ENCODE measurements around the gene ARMH3.
A peak's percentile ranks its signal among the peaks of the same experiment; 100 is the strongest.

Gene ARMH3

DNA sequence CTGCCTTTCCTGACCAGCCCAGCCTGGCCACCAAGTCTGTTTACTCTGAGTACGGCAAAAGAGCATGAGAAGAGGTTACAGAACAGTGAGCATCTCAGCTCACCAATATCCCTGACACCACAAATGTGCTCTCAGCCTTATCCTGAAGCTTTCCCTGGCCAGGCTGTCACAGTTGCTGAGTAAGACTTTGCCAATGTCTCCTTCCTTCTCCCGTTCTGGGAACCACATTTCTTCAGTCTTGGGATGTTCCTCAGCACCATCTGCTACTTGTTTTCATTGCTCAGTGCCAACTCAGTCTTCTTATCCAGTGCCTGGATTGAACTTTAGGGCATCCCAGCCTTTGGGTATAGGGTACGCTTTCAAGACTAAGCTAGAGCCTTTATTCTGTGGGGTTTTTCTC lies 205.2 kb downstream of the ARMH3 start:
- no peak for DNase-seq

DNA sequence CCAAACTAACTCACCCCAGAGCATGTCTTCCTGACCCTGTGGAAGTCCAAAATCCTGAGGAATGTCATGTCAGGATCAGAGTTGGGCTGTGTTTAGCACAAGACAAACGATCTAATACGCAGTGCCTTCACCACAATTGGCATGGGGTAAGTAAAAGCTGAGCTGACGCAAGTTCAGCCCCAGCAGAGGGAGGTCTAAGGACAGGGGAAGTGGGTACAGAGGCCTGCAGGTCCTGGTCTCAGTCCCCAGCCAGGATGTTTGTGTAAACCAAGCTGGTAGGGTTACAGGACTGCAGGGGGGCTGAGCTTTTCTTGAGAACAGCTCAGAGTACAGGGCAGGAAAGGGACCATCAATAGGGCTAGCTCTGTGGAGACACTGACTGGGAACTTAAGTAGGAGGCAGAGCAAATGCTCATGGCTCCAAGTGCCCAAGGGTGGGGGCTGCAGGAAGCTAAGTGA lies 207.1 kb downstream of the ARMH3 start:
- no peak for DNase-seq

DNA sequence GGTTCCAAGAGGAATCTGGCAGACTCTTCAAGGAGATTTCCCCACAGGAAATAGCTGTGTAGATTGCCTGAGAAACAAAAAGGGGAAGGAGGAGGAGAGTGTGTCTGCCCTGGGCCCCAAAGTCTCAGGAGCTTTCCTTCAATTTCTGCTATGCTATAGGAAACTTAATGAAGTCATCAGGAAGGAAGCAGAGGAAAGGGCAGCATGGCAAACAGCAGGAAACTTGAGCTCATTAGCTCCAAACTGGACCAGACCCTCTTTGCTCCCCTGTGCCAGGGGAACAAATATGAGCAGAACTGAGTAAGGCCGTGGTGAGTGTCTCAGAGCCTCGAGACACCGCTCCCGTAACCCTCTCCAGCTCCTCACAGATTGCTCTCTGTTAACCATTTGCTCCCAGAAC lies 207.6 kb downstream of the ARMH3 start:
- DNase-seq: no peak

DNA sequence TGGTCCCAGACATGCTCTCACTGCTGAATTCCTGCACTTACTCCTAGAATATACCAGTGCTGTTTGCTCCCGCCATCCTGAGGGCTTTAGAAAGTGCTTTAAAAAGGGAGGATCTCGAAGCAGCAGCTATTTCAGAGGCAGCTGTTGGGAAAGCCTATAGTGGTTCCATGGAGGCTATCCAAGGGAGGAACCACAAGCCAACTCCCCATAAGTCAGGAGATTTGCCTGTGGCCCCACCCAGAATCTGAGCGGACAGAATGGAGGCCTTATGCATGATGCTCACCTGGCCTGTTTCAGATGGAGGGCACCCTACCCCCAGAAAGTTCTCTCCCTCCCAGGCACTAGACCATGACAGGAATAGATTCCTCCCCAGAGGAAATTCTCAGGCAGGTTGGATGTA lies 210.1 kb downstream of the ARMH3 start:
- no peak for DNase-seq

DNA sequence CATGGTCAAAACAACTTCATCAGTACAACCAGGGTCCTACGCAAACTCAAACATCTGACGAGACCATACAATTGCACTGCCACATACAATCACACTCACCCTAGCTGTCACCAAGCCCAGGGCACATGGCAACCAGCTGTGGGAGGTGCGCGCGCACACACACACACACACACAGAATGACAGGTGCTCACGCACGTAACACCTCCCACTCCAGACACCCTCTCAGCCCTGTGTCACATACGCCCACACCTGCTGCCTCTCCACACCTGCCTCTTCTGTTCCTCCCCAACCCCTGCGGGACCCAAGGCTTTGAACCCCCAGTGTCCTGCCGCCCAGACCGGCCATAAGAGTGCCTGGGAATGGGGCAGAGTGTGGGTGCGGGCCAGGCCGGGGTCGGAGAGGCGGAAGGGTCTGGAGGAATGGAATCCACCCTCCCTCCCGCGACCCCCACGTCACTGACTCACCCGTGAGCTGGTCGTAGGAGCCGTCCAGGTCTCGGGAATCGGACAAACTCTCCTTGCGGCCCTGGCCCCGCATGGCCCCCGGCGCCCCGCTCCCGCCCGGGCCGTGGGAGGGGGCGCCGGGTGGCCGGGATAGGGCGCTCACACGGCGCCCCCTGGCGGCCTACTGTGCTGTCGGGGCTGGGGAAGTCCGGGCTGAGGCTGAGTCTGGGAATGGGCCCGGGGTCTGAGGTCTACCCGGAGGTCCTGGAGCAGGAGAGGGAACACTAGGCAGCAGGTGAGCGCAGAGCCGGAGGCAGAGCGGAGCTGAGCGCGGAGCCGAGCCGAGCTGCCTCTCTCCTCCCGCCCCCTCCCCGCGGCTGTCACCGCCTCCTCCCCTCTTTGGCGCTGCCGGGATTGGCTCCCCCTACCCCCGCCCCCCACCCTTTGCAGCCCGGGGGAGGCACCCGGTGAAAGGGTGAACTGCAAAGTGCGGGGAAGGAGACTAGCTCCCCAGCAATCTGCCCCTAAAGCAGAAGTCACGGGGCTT lies 212.6 kb downstream of the ARMH3 start, which contains the start of gene KCNIP2:
TSS of gene KCNIP2 (minus strand) at position 769 of the 990 bp plus-strand sequence. CDS start at position 537, 232 bp downstream.
- peak in 3 of 4 experiments; percentile 13 to 70 (median 26) for DNase-seq

DNA sequence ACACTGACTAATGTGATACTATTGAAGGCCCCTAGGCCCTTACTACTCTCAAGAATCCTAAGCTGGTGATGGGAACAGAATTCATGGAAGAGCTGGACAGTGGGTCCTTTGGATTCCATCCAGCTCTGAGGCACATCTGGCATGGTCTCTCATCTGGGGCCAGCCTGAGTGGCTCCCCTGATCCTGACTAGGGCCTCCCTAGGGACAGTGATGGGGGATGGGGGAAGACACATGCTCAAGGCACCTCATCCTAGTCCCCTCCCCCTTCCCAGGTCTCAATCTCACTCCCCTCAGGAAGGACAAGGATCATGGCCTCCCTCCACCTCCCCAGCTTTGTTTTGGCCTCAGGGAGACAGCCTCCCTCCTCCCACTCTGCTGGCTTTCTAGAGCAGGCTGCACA lies 214.1 kb downstream of the ARMH3 start:
- DNase-seq: no peak

DNA sequence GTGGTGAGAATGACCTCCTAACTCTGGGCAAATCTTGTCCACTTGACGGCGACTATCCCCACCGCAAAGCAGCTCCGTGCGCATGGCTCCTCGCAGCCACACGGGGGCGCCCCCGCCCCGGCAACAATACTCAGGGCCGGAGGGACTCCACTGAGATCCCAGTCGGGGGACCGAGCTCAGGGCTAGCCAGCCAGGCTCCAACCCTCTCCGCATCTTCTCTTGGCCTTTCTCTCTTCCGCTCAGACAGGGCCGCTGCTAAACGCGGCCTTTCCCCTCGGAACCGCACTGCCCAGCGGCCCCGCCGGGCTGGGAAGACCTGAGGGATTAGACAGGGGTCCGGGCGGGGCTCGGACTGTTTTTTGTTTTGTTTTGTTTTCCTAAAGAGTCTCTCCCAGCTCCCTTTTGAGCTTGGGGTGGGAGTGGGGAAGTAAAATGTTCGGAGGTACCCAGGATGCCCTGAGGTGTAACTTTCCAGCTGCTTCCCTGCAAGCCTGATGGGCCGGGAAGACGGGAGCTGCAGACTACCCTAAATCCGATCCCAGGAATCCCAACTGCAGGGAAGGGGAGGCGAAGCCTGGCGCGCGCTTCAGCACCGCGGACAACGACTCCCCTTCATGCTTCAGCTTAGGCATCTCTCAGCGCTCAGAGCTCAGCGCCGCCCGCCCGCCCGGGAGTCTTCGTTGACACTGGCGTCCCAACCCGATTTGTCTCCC lies 215.1 kb downstream of the ARMH3 start:
- peak; percentile 24 to 55 (median 37) for DNase-seq

DNA sequence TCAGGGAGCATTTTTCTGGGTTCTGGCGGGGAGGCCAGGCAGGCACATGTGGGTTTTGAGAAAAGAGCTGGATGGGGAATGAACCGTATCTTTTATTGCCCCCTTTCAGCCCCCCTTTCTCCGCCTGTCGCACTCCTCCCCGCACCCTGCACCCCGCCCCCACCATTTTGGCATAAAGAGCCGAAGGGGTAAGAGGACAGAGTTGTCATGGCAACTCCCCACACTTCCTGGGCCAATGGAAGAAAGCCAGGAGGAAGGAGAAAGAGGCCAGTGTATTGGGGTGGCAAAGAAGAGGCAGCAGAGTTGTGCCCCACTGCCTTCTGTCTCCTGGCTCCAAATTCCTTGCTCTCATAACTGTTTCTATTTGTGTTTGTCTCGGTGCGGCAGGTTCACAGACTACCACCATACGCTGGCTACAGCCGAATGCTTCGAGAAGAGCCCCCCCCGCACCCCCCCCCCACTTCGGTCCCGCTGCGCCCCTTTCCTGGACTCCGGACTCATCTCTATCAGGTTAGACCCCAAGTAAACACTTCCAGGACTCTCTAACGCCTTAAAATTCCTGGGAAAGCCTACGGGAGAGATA lies 215.8 kb downstream of the ARMH3 start:
- DNase-seq: no peak

DNA sequence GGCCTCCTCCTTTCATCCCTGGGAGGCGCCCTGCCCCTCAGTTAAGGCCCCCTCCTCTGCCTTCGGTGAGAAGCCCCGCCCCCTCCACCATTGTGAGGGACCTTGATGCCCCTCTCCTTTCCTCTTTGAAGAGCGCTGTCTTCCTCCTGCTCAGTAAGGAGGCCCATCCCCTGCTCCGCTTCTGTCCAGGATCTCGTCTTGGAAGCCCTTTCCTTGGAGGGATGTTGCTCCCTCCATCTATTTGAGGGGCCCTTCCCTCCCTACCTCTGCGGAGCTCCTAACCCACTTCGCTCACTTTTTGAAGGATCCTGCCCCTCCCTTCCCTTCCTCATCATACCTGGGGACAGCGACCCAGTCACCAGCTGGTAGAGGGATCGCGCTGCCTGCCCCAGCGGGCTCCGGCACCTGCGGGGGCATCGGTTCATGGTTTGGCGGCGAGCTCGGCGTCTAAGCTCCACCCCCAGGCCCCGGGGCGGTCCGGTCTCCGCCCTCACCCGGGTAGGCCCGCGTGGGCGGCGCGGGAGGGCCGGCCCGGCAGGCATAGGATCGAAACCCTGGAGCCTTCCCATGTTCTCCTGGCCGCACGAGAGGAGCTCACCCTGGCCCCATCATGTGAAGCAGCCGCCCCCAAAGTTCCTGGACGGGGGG lies 216.4 kb downstream of the ARMH3 start:
- peak in 3 of 4 experiments; percentile 6 to 56 (median 11) for DNase-seq

DNA sequence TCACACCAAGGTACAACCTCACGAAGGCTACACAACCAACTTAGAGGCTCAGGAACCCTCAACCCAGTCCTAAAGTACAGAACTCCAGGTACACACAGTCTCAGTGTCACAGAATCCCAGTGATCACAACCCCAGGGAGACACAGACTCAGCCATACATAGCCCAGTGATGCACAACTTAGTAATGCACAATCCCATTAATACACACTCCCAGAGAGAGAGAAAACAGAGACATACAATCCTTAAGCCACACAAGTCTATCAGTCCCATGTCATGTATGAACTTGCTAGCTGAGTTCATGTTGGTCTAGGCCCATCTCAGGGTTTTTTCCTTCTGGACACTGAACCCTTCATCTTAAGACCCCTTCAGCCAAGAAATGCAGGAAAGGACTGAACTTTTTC lies 217.0 kb downstream of the ARMH3 start:
- DNase-seq: no peak

DNA sequence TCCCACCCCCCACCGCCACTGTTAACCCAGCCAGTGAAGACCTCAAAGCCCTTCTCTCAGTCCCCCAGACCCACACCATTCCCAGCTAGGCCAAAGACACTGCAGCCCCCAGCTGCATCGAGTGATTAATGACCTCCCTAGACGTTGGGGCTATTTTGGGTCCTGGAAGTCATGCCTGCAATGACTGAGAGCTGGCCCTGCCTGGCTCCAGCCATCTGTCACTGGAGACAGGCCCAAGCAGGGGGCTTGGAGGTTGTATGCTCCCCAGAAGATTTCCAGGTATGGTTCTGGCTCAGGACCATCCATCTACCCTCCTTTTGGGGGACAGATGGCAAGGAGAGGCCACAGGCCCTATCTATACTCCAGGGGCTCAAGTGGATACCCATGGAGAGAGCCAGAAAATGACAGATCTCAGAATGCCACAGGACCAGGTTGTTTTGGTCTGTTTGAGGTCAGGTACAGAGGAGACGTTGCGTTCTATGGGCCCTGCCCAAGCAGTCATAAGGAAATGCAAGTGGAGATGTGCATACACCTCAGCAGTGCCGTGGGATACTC lies 217.5 kb downstream of the ARMH3 start:
- no peak for DNase-seq

DNA sequence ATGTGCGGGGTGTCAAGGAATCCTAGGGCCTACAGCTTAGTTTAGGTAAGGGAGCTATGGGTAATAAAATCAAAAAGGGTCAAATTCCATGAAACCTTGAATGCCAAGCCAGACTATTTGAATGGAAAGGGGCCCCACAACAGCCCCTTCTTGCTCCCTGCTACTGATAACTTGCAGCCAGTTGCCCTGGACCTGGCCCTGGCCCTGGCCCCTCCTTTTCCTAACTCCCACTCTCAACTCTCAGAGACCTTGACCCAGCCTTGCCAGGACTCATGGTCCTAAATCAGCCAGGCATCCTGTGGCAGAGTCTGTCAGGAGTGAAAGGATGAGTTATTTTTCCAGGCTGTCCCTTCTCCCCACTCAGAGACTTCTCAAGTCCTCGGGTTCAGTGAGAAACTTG lies 218.2 kb downstream of the ARMH3 start:
- no peak for DNase-seq

DNA sequence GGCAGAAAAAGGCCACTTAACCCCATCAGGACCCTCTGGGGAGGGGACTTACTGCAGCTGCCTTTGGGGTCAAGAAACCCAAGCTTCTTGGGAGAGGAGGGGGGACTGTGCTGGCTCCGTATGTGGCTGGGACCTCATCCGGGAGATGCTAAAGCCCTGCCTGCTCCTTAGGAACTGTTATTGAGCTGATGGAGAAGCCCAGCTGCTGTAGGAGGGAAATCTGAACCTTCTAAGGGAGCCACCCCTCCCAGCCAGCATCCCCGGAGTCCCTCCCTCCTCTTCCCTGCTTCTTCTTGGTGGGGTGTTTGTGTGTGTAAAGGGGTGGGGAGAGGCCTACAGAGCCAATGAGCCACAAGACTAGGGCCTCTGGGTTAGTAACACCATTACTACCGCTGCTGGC lies 220.6 kb downstream of the ARMH3 start:
- no peak for DNase-seq

DNA sequence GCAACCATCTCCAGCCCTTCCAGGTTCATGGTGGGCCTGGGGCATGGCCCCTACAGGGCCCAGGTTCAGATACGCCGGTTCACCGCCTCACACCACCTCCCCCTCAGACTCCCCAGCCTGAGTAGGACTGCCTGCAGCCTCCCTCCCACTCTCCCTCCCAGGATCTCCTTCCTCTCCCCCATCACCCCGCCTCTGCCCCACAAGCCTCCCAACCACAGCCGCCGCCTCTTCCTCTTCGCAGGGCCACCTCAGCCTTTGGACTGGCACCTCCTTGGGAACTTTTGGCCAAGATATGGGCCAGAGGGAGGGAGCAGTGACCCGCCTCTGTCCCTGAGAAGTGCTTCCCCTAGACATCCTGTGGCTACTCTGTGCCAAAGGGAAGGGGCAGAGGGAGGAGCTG lies 221.6 kb downstream of the ARMH3 start:
- peak in 1 of 4 experiments; percentile 8 for DNase-seq

DNA sequence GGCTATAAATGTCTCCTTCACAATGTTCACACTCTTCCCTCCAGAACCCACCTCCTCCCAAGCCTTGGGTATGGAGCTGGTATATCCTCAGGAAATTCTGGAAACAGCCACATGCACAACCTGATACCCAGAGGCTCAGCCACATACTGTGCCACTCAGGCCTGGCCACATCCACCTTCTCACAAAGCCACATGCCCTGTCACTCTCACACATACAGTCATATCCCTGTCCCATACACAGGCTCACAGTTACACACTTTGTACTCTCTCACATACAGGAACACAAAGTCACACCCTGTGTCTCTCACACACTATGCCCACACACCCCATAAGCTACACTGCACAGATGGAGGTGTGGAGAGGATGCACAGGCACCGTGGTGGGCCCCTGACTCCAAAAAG lies 222.5 kb downstream of the ARMH3 start:
- no peak for DNase-seq

DNA sequence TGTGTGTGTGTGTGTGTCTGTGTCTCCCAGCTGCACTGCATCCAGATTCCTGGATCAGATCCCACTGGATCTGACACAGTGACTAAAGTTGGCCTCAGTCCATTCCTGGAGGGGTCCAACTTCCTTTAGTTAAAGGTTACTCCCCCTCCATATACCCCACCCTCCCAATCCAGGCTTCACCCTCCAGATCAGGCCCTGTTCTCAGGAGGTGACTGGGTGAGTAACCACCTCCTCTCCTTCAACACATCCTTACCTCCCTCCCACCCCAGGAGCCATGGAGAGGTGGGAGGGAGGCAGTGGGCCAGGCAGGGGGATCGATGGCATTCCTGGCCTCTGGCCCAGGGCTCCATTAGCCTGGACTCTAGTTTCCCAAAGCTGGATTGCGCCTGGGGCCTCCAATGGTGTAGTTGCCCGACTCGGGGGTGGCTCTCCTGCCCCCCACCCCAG lies 223.6 kb downstream of the ARMH3 start:
- no peak for DNase-seq

DNA sequence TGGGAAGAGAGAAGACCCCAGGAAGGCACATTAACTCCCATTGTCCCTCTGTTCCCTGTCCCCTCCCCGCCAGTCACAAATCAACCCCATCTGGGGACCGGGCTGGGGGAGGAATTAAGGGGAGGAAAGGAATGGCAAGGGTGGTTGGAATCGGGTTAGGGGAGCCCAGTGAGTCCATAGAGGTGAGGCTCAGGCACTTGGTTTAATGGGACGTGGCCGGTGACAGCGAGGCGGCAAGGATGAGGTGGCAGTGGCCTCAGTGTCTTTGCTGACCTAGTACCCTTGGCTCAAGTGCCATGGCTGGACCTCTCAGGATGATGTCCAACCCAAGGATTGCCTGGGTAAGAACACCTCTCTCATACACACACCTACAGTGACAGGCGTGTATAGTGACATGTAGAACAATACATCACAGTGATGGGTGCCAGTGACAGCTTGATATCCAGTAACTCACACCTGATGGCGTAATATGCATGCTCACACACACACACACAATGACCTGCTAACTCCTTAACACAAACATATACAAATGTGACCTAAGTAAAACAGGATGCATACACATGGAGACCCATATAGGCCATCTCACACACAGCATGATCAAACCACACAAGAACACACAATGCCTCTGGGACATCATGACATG lies 224.7 kb downstream of the ARMH3 start:
- DNase-seq: no peak

DNA sequence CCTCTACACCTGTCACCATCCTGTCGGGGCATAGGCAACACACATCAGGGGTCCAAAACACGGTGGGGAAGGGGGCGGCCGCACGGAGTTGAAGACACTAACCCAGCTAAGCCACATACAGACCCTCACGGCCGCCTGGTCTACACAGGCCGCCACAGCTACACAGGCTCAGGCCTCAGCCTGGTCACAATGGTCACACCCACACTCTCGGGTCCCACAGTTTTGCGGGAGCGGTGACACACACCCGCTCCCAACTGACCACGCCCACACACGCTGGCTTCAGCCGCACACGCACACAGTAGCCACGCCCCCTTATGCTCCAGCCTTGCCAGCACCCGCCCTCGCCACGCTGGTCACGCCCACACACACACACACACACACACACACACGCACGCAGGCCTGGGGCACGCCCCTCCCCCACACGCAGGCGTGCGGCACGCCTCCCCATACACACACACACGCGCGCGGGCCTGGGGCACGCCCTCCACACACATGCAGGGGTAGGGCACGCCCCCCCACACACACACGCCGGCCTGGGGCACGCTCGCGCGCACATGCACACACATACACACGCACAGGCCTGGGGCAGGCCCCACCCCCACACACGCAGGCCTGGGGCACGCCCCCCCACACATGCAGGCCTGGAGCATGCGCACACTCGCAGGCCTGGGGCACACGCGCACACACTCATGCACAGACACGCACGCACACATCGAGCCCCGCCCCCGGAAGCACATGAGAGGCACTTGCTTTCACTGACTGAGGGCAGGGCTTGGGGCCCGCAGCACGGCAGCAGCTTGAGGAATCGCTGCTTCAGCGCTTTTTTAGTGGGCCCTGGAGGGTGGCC lies 225.4 kb downstream of the ARMH3 start:
- peak; percentile 84 to 94 (median 89) for DNase-seq

DNA sequence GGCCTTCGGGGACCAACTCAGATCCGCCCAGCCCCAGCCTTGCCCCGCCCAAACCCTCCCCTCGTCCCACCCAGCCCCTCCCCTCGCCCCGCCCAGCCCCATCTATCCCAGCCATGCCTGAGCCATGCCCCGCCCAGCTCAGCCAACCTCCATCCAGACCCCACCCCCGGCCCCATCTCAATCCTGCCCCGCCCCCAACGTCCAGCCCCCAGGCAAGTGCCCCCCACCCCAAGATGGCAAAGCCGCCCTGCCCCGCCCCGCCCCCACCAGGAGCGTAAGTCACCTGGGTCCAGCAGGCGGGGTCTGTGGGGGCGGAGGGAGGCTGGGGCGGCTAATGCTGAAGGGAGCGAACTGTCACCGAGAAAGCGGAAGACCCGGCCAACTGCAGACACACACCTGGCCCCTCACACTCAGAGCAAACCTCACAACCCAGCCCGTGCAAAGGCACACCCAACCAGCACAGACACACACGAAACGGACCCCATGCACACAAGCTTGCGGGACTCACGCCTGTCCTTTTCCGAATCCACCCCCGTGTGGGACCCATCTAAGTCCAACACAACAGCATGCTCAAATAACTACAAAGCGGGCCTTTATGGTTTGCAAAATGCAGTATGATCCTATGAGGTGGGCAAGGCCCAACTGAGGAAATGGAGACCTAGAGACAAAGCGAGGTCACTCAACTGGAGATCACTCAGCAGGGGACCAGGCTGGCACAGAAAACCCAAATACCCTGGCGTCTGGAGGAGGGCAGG lies 226.2 kb downstream of the ARMH3 start:
- DNase-seq: peak in 3 of 4 experiments; percentile 25 to 69 (median 34)

Data from activated naive CD4-positive, alpha-beta T cell (primary cell).